MM.1S (cell line): ENCODE measurements around the gene GATA2.

ENCODE experiments used
- CTCF ChIP-seq: fragments of 300-600 bp; sonication (generic); IDR thresholded peaks from 2 replicates; pipeline ENCODE4 v1.5.1; 2016; ENCODE audit warnings: antibody characterized with exemption, low read length, mixed read lengths
- EZH2 ChIP-seq: fragments of 300-600 bp; sonication (generic); optimal IDR thresholded peaks from 2 replicates; pipeline ENCODE3; 2017; ENCODE audit warnings: low read depth, mild to moderate bottlenecking, antibody characterized with exemption, low read length, mixed read lengths

GRCh38 chr3:128457937-128458336 is 35.1 kb downstream of the GATA2 start:
- TF ChIP-seq CTCF (no peak), EZH2 (no peak)
